A673 (cell line): ENCODE measurements around the gene PPM1D. TPM values are rescaled to one million over a fixed set of nuclear protein-coding genes. Genes with fewer than 3 reads are reported as not detected.
"Not testable (repeated sequence)": the region's sequence is repeated elsewhere in the genome, so short reads cannot be mapped to it uniquely, and the experiment has no call there.

Experiments used
- BruUV-seq: library from RNA; stranded (reverse); fragments of 400-500 nt; replicated peaks from 2 replicates; lab custom pipeline; 2021; lab: Mats Ljungman, UMichigan
- CTCF ChIA-PET: fragments of 300-600 bp; sonication (Branson Sonifier 250); formaldehyde crosslinking; loops from one replicate; lab custom pipeline; 2022; ENCODE audit warnings: antibody characterized with exemption; lab: Charles Lee
- POLR2A ChIA-PET: fragments of 300-600 bp; sonication (Branson Sonifier 250); formaldehyde crosslinking; loops from one replicate; lab custom pipeline; 2022; ENCODE audit warnings: antibody characterized with exemption; ENCODE audit not compliant: low non-redundant PET; lab: Charles Lee
- DNase-seq: peaks from one replicate; pipeline ENCODE4 v3.0.0-alpha.2; 2015; ENCODE audit warnings: low spot score
- H3K27ac ChIP-seq: fragments of 200-600 bp; sonication (generic); 2 replicates; pipeline ENCODE4 v1.5.1; 2016; ENCODE audit warnings: mixed run types, low read depth, mild to moderate bottlenecking, mixed read lengths, antibody characterized with exemption, low read length; ENCODE audit not compliant: poor library complexity, severe bottlenecking
- H3K27me3 ChIP-seq: fragments of 200-600 bp; sonication (generic); replicated peaks from 2 replicates; pipeline ENCODE4 v1.6.1; 2017; ENCODE audit warnings: mixed run types, low read depth, mild to moderate bottlenecking, mixed read lengths, antibody characterized with exemption, low read length; ENCODE audit not compliant: insufficient read depth, poor library complexity
- H3K36me3 ChIP-seq: fragments of 200-600 bp; sonication (generic); 2 replicates; pipeline ENCODE4 v1.6.1; 2016; ENCODE audit warnings: mixed run types, mild to moderate bottlenecking, mixed read lengths, antibody characterized with exemption, low read length; ENCODE audit not compliant: insufficient read depth, poor library complexity, severe bottlenecking
- H3K4me1 ChIP-seq: fragments of 200-600 bp; sonication (generic); 2 replicates; pipeline ENCODE4 v1.6.1; 2017; ENCODE audit warnings: mixed run types, mild to moderate bottlenecking, mixed read lengths, antibody characterized with exemption, low read length; ENCODE audit not compliant: insufficient read depth, poor library complexity, severe bottlenecking
- H3K4me3 ChIP-seq: fragments of 200-600 bp; sonication (generic); 2 replicates; pipeline ENCODE4 v1.5.1; 2016; ENCODE audit warnings: low read depth, mixed run types, mild to moderate bottlenecking, mixed read lengths, low read length; ENCODE audit not compliant: poor library complexity, severe bottlenecking
- H3K9me3 ChIP-seq: fragments of 200-600 bp; sonication (generic); 2 replicates; pipeline ENCODE4 v1.6.1; 2016; ENCODE audit warnings: mixed run types, low read depth, mild to moderate bottlenecking, mixed read lengths, antibody characterized with exemption, low read length; ENCODE audit not compliant: poor library complexity, severe bottlenecking
- CTCF ChIP-seq: fragments of 300-800, 200-600 bp; sonication (generic); conservative IDR thresholded peaks from 2 replicates; pipeline ENCODE4 v1.5.1; 2017; ENCODE audit warnings: low read depth, mild to moderate bottlenecking, antibody characterized with exemption, low read length, moderate library complexity, mixed read lengths
- EZH2 ChIP-seq: fragments of 200-600 bp; sonication (generic); IDR thresholded peaks from 2 replicates; pipeline ENCODE4 v1.6.1; 2017; ENCODE audit warnings: borderline replicate concordance, low read depth, mild to moderate bottlenecking, mixed read lengths, antibody characterized with exemption, low read length; ENCODE audit not compliant: poor library complexity, severe bottlenecking
- intact Hi-C: fragments of 100-400 bp; cut with micrococcal nuclease; formaldehyde crosslinking; loops from one replicate; pipeline ENCODE4 v1.10.0; 2022; ENCODE audit not compliant: unreplicated experiment
- total RNA-seq: library from RNA; stranded (reverse); gene quantifications from 2 replicates; pipeline ENCODE4 v1.2.3, GENCODE V29; 2021

Gene PPM1D
- total RNA-seq, 1 experiment from 2014 or later, result 17.8 TPM

GRCh38 chr17:60602385-60602742 is 2.4 kb downstream of the PPM1D start:
- no peak for TF ChIP-seq CTCF
- TF ChIP-seq EZH2, result no peak
- no TSS peak for BruUV-seq

GRCh38 chr17:60602871-60603270 is 2.9 kb downstream of the PPM1D start:
- Histone ChIP-seq H3K9me3 (no peaks in the 10 kb centered on the region), H3K4me1 (peaks cover 11% of the 10 kb centered on the region), H3K36me3 (no peaks in the 10 kb centered on the region), H3K27ac (peak overlapping the region; percentile 70), H3K27me3 (no peaks in the 10 kb centered on the region), H3K4me3 (peak overlapping the region; percentile 75)
- TF ChIP-seq EZH2 (no peak), CTCF (no peak)
- DNase-seq, result no peak
- ChIA-PET POLR2A (no interaction called here), CTCF (no interaction called here)
- intact Hi-C loops, result loop anchor here (10.0 kb wide), 1 partner anchor 72 kb away; the partner anchor contains the start of gene BCAS3
- no TSS peak for BruUV-seq

More at GRCh38 chr17:60602385-60602742, 2.4 kb downstream of the PPM1D start:
- Histone ChIP-seq H3K27me3 (no peaks in the 10 kb centered on the region), H3K36me3 (no peaks in the 10 kb centered on the region), H3K4me3 (peak overlapping the region; percentile 75), H3K4me1 (peaks cover 11% of the 10 kb centered on the region), H3K9me3 (no peaks in the 10 kb centered on the region), H3K27ac (peak overlapping the region; percentile 70)
- ChIA-PET POLR2A (interaction anchor here (0.8 kb wide), 1 partner anchor 13 kb away, joined by 10 read pairs; no protein-coding TSS in a partner anchor), CTCF (interaction anchor here (0.6 kb wide), 1 partner anchor 26 kb away, joined by 3 read pairs; no protein-coding TSS in a partner anchor)
- no peak for DNase-seq
- intact Hi-C loops, result loop anchor here (10.0 kb wide), 1 partner anchor 72 kb away; the partner anchor contains the start of gene BCAS3

- intact Hi-C loops, result loop anchor here (10.0 kb wide), 1 partner anchor 71 kb away; the partner anchor contains the start of gene BCAS3
- H3K36me3 ChIP-seq, DNase-seq, H3K4me3 ChIP-seq, H3K27me3 ChIP-seq, H3K9me3 ChIP-seq, H3K27ac ChIP-seq, BruUV-seq, CTCF ChIA-PET, POLR2A ChIA-PET: not testable (repeated sequence)
- peaks cover 11% of the 10 kb centered on the region for H3K4me1 ChIP-seq
Measured at GRCh38 chr17:60603477-60603876, 3.5 kb downstream of the PPM1D start.
